PC-9 (cell line): ENCODE results near the gene SH3GL2.

Experiments
- EZH2 ChIP-seq: fragments of 200-600 bp; sonication (generic); IDR thresholded peaks from 2 replicates; pipeline ENCODE4 v1.8.0; 2017; ENCODE audit warnings: antibody characterized with exemption, low read depth
- TF ChIP-seq, protein P1 (sequence below): fragments of 200-600 bp; sonication (generic); conservative IDR thresholded peaks from 2 replicates; pipeline ENCODE4 v1.6.1; 2017; ENCODE audit warnings: mixed run types, antibody characterized with exemption, mild to moderate bottlenecking, moderate library complexity

DNA sequence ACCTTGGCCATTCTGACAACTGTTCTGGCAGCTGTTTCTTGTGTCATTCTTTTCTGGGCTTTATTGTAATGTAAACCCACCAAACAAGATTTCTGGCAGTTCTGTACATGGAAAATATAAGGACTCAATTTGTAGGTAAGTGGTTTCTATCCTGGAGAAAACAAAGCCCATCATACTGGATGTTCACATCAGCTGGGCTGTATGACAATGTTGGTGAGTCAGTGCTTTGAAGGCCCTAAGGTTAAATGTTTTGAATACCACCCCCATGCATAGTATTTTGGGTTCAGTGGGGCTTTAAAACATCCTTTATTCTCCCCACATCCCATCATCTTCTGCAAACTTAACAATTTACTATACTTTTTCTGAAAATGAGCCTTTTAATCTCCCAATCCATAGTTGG is 52.5 kb downstream of the SH3GL2 start:
- TF ChIP-seq, protein P1, sequence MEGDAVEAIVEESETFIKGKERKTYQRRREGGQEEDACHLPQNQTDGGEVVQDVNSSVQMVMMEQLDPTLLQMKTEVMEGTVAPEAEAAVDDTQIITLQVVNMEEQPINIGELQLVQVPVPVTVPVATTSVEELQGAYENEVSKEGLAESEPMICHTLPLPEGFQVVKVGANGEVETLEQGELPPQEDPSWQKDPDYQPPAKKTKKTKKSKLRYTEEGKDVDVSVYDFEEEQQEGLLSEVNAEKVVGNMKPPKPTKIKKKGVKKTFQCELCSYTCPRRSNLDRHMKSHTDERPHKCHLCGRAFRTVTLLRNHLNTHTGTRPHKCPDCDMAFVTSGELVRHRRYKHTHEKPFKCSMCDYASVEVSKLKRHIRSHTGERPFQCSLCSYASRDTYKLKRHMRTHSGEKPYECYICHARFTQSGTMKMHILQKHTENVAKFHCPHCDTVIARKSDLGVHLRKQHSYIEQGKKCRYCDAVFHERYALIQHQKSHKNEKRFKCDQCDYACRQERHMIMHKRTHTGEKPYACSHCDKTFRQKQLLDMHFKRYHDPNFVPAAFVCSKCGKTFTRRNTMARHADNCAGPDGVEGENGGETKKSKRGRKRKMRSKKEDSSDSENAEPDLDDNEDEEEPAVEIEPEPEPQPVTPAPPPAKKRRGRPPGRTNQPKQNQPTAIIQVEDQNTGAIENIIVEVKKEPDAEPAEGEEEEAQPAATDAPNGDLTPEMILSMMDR, result no peak
- TF ChIP-seq EZH2, result no peak
